ENCODE results near the gene ANKRD11. TPM values are rescaled to one million over a fixed set of nuclear protein-coding genes. Genes with fewer than 3 reads are reported as not detected.
A peak's percentile ranks its signal among the peaks of the same experiment; 100 is the strongest.
"Not testable (repeated sequence)": the region's sequence is repeated elsewhere in the genome, so short reads cannot be mapped to it uniquely, and the experiment has no call there.

ANKRD11 gene
- total RNA-seq, 1 experiment from 2014 or later = 99.4 TPM

DNA sequence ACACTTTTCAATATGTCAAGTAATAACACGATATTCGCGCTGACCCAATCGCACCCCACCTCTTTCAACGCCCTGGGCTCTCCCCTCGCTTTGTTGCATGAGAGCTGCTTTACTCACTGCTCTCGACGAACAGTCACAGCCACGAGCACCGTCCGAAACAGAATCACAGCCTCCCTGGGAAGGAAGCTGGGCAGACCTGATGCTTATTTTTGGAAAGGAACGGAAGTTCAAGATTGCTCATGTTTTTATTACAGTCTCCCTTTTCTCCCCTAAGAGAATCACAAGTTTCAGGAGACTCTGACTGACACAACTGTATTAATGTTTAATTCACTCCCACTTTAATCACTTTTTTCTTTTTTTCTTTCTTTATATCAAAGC lies 67.8 kb downstream of the ANKRD11 start:
- Histone ChIP-seq H3K9me3 (ENCODE audit: control insufficient read depth, insufficient read depth, low read depth, low read length) (no peaks in the 10 kb centered on the region), H3K4me3 (ENCODE audit: low read depth in 2 of 2, low read length in 2 of 2) (no peak overlapping the region), H3K36me3 (ENCODE audit: control insufficient read depth, insufficient read depth, low read length) (no peaks in the 10 kb centered on the region), H3K27me3 (ENCODE audit: control insufficient read depth, insufficient read depth, low read length) (no peaks in the 10 kb centered on the region), H3K27ac (ENCODE audit: low read length) (no peak overlapping the region), H3K4me1 (ENCODE audit: control insufficient read depth, insufficient read depth, low read length) (peaks cover 32% of the 10 kb centered on the region)
- intact Hi-C loops (cut with micrococcal nuclease; ENCODE audit: unreplicated experiment) (no loop called here), in situ Hi-C loops (cut with HindIII; ENCODE audit: low pct_unique_long_range_greater_than_20kb, low sequenced_read_pairs) (no loop called here)
- TF ChIP-seq, protein P1, sequence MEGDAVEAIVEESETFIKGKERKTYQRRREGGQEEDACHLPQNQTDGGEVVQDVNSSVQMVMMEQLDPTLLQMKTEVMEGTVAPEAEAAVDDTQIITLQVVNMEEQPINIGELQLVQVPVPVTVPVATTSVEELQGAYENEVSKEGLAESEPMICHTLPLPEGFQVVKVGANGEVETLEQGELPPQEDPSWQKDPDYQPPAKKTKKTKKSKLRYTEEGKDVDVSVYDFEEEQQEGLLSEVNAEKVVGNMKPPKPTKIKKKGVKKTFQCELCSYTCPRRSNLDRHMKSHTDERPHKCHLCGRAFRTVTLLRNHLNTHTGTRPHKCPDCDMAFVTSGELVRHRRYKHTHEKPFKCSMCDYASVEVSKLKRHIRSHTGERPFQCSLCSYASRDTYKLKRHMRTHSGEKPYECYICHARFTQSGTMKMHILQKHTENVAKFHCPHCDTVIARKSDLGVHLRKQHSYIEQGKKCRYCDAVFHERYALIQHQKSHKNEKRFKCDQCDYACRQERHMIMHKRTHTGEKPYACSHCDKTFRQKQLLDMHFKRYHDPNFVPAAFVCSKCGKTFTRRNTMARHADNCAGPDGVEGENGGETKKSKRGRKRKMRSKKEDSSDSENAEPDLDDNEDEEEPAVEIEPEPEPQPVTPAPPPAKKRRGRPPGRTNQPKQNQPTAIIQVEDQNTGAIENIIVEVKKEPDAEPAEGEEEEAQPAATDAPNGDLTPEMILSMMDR (IDR thresholded peaks at IDR 0.05) = no peak
- ChIA-PET POLR2A (interaction anchor here (0.6 kb wide), 1 partner anchor 652 kb away, joined by 8 read pairs; no protein-coding TSS in a partner anchor), CTCF (no interaction called here)
- BruUV-seq (replicated peaks) = no TSS peak
- peak; percentile 66 for DNase-seq (ENCODE audit: low read depth, low spot score)
- ATAC-seq = peak; percentile 56; the same call in 1 of the 2 replicates

DNA sequence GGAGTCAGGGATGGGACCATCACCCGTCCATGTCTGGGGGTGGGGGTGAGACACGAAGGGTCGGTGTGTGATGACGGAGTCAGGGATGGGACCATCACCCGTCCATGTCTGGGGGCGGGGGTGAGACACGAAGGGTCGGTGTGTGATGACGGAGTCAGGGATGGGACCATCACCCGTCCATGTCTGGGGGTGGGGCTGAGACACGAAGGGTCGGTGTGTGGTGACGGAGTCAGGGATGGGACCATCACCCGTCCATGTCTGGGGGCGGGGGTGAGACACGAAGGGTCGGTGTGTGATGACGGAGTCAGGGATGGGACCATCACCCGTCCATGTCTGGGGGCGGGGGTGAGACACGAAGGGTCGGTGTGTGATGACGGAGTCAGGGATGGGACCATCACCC lies 69.1 kb downstream of the ANKRD11 start:
- intact Hi-C loops (cut with micrococcal nuclease; ENCODE audit: unreplicated experiment); H3K4me3 ChIP-seq (ENCODE audit: low read depth in 2 of 2, low read length in 2 of 2); DNase-seq (ENCODE audit: low read depth, low spot score); in situ Hi-C loops (cut with HindIII; ENCODE audit: low pct_unique_long_range_greater_than_20kb, low sequenced_read_pairs); H3K9me3 ChIP-seq (ENCODE audit: control insufficient read depth, insufficient read depth, low read depth, low read length); H3K27ac ChIP-seq (ENCODE audit: low read length); ATAC-seq; POLR2A ChIA-PET; H3K27me3 ChIP-seq (ENCODE audit: control insufficient read depth, insufficient read depth, low read length); BruUV-seq (replicated peaks); CTCF ChIA-PET; H3K36me3 ChIP-seq (ENCODE audit: control insufficient read depth, insufficient read depth, low read length): not testable (repeated sequence)
- peaks cover 28% of the 10 kb centered on the region for H3K4me1 ChIP-seq (ENCODE audit: control insufficient read depth, insufficient read depth, low read length)

- H3K27me3 ChIP-seq (ENCODE audit: control insufficient read depth, insufficient read depth, low read length) = no peaks in the 10 kb centered on the region
- H3K36me3 ChIP-seq (ENCODE audit: control insufficient read depth, insufficient read depth, low read length) = no peaks in the 10 kb centered on the region
- intact Hi-C loops (cut with micrococcal nuclease; ENCODE audit: unreplicated experiment) = no loop called here
- H3K4me3 ChIP-seq (ENCODE audit: low read depth in 2 of 2, low read length in 2 of 2) = no peak overlapping the region
- H3K4me1 ChIP-seq (ENCODE audit: control insufficient read depth, insufficient read depth, low read length) = peaks cover 27% of the 10 kb centered on the region
- ATAC-seq (no peak), DNase-seq (ENCODE audit: low read depth, low spot score) (no peak)
- TF ChIP-seq POLR2AphosphoS5 (IDR thresholded peaks at IDR 0.05; ENCODE audit: low read depth, low read length) (no peak), TCF7L2 (IDR thresholded peaks at IDR 0.05; ENCODE audit: low read depth, low read length) (no peak), REST (IDR thresholded peaks at IDR 0.05; ENCODE audit: insufficient read depth in 1 of 2, low read depth in 2 of 2, low read length in 1 of 2) (no peak), SIN3A (IDR thresholded peaks at IDR 0.05; ENCODE audit: borderline replicate concordance, insufficient read depth, low read depth, low read length) (no peak)
- TF ChIP-seq, protein P1 (IDR thresholded peaks at IDR 0.05) = no peak
- in situ Hi-C loops (cut with HindIII; ENCODE audit: low pct_unique_long_range_greater_than_20kb, low sequenced_read_pairs) = no loop called here
- no TSS peak for BruUV-seq (replicated peaks)
- ChIA-PET POLR2A (no interaction called here), CTCF (no interaction called here)
- no peaks in the 10 kb centered on the region for H3K9me3 ChIP-seq (ENCODE audit: control insufficient read depth, insufficient read depth, low read depth, low read length)
- H3K27ac ChIP-seq (ENCODE audit: low read length) = no peak overlapping the region
Observed at GRCh38 chr16:89420204-89420603, 70.2 kb downstream of the ANKRD11 start.

Data from Panc1 (cell line).